HEK293 (cell line): ENCODE measurements around the gene CDT1.
A peak's percentile ranks its signal among the peaks of the same experiment; 100 is the strongest.

Experiments used
- CTCF ChIA-PET: fragments of 350-600 bp; formaldehyde crosslinking; extraction: SDS; loops from one replicate; lab custom pipeline; 2021; ENCODE audit warnings: antibody characterized with exemption; lab: Yijun Ruan, JAX
- POLR2A ChIA-PET: fragments of 300-600 bp; formaldehyde crosslinking; extraction: SDS; loops from one replicate; lab custom pipeline; 2020; ENCODE audit warnings: antibody characterized with exemption, inconsistent platforms; lab: Yijun Ruan, JAX
- H3K27ac ChIP-seq: fragments of 200-500 bp; sonication (Bioruptor generic); 2 replicates; pipeline ENCODE4 v1.5.1; 2014; ENCODE audit warnings: low read depth, low read length, control low read depth, inconsistent platforms; ENCODE audit errors: extremely low read depth
- H3K36me3 ChIP-seq, 2 experiments: fragments of 200-500 bp in 1 of 2; sonication (Bioruptor generic) in 1 of 2; 1 replicate in 1 of 2; 2 replicates in 1 of 2; pipeline ENCODE4 v1.5.1; 2014 to 2017; ENCODE audit warnings: inconsistent platforms in 2 of 2, low read length in 2 of 2; ENCODE audit not compliant: control insufficient read depth in 2 of 2, insufficient read depth in 1 of 2
- H3K4me1 ChIP-seq: fragments of 200-500 bp; sonication (Bioruptor generic); 2 replicates; pipeline ENCODE4 v1.5.1; 2014; ENCODE audit warnings: mild to moderate bottlenecking, low read length, inconsistent platforms; ENCODE audit not compliant: control insufficient read depth, insufficient read depth
- H3K4me3 ChIP-seq: 2 replicates; pipeline ENCODE4 v1.5.1; 2011; ENCODE audit warnings: low read depth, mild to moderate bottlenecking, control low read depth, low read length, moderate library complexity
- H3K9me3 ChIP-seq: fragments of 200-500 bp; sonication (Bioruptor generic); 2 replicates; pipeline ENCODE4 v1.5.1; 2014; ENCODE audit warnings: low read depth, low read length, inconsistent platforms; ENCODE audit not compliant: control insufficient read depth, insufficient read depth
- GFI1B ChIP-seq: fragments of 450-650 bp; formaldehyde crosslinking; IDR thresholded peaks from 2 replicates; pipeline ENCODE4 v1.5.1; 2016; ENCODE audit warnings: missing biosample characterization, missing genetic modification characterization
- GLI4 ChIP-seq: fragments of 450-650 bp; formaldehyde crosslinking; IDR thresholded peaks from 2 replicates; pipeline ENCODE4 v1.5.1; 2016; ENCODE audit warnings: missing biosample characterization, missing genetic modification characterization
- GLIS1 ChIP-seq: fragments of 450-650 bp; formaldehyde crosslinking; IDR thresholded peaks from 2 replicates; pipeline ENCODE4 v1.5.1; 2016; ENCODE audit warnings: missing biosample characterization, missing genetic modification characterization
- GLIS2 ChIP-seq: fragments of 450-650 bp; formaldehyde crosslinking; IDR thresholded peaks from 2 replicates; pipeline ENCODE4 v1.5.1; 2016; ENCODE audit warnings: missing biosample characterization, missing genetic modification characterization
- KLF1 ChIP-seq: fragments of 450-650 bp; formaldehyde crosslinking; IDR thresholded peaks from 2 replicates; pipeline ENCODE4 v1.5.1; 2016; ENCODE audit warnings: missing biosample characterization, missing genetic modification characterization
- SP2 ChIP-seq: fragments of 450-650 bp; formaldehyde crosslinking; IDR thresholded peaks from 2 replicates; pipeline ENCODE4 v1.5.1; 2016; ENCODE audit warnings: missing biosample characterization, missing genetic modification characterization
- SP7 ChIP-seq: fragments of 450-650 bp; formaldehyde crosslinking; IDR thresholded peaks from 2 replicates; pipeline ENCODE4 v1.5.1; 2016; ENCODE audit warnings: missing biosample characterization, missing genetic modification characterization
- ZNF211 ChIP-seq: fragments of 450-650 bp; formaldehyde crosslinking; IDR thresholded peaks from 2 replicates; pipeline ENCODE4 v1.5.1; 2016; ENCODE audit warnings: low read depth, missing biosample characterization, missing genetic modification characterization
- ZNF248 ChIP-seq: fragments of 450-650 bp; formaldehyde crosslinking; IDR thresholded peaks from 2 replicates; pipeline ENCODE4 v1.5.1; 2017; ENCODE audit warnings: missing biosample characterization, missing genetic modification characterization
- ZNF37A ChIP-seq: fragments of 450-650 bp; IDR thresholded peaks from 2 replicates; pipeline ENCODE4 v1.5.1; 2018; ENCODE audit warnings: missing biosample characterization, missing genetic modification characterization
- ZNF473 ChIP-seq: fragments of 450-650 bp; formaldehyde crosslinking; IDR thresholded peaks from 2 replicates; pipeline ENCODE4 v1.5.1; 2017; ENCODE audit warnings: missing biosample characterization, missing genetic modification characterization
- ZNF561 ChIP-seq: fragments of 450-650 bp; IDR thresholded peaks from 2 replicates; pipeline ENCODE4 v1.5.1; 2018; ENCODE audit warnings: missing biosample characterization, missing genetic modification characterization, borderline replicate concordance
- ZNF600 ChIP-seq: fragments of 450-650 bp; formaldehyde crosslinking; IDR thresholded peaks from 2 replicates; pipeline ENCODE4 v1.5.1; 2016; ENCODE audit warnings: missing biosample characterization, missing genetic modification characterization
- ZNF621 ChIP-seq: fragments of 450-650 bp; formaldehyde crosslinking; IDR thresholded peaks from 2 replicates; pipeline ENCODE4 v1.5.1; 2017; ENCODE audit warnings: missing biosample characterization, missing genetic modification characterization
- ZNF776 ChIP-seq: fragments of 450-650 bp; formaldehyde crosslinking; IDR thresholded peaks from 2 replicates; pipeline ENCODE4 v1.5.0; 2017; ENCODE audit warnings: missing biosample characterization, missing genetic modification characterization, borderline replicate concordance
- ZSCAN30 ChIP-seq: fragments of 450-650 bp; IDR thresholded peaks from 2 replicates; pipeline ENCODE4 v1.5.1; 2018; ENCODE audit warnings: missing biosample characterization, mild to moderate bottlenecking, missing genetic modification characterization, moderate library complexity
- TF ChIP-seq, protein P1 (sequence below): fragments of 450-650 bp; formaldehyde crosslinking; IDR thresholded peaks from 2 replicates; pipeline ENCODE4 v1.5.1; 2017; ENCODE audit warnings: missing biosample characterization, missing genetic modification characterization
- TF ChIP-seq, protein P2 (sequence below): fragments of 450-650 bp; formaldehyde crosslinking; IDR thresholded peaks from 2 replicates; pipeline ENCODE4 v1.5.1; 2016; ENCODE audit warnings: missing biosample characterization, missing genetic modification characterization
- TF ChIP-seq, protein P3 (sequence below): fragments of 450-650 bp; formaldehyde crosslinking; IDR thresholded peaks from 2 replicates; pipeline ENCODE4 v1.5.1; 2016; ENCODE audit warnings: missing biosample characterization, missing genetic modification characterization

Gene CDT1

DNA sequence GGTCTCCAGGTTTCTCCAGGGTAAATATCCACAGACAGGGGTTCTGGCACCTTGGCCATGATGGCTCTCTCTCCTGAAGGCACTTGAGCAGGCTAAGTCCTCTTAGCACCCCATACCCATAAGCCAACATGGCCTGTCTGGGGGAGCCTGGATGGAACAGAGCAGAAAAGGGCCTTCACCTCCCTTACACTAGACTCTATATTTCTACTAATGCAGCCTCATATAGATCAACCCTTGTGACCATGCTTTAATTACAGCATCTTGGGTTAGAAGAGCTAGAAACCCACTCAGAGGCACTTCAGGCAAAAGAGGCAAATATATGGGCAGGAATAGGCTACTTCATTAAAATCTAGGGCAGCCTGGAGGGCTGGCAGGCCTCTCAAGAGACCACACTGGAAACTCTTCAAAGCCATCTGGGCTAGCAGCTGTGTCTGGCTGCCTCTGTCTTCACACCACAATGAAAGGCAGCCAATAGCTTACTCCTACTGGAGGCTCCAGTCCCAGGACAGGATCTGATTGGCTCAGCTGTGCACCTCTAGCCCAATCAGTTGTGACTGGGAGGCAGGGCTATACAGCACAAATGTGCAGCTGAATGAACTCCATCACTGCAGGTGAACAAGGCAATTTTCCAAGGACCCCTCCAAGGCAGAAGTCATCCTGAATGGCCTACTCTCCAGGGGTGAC is 4.7 kb upstream of the CDT1 start:
- POLR2A ChIA-PET: interaction anchor here (0.9 to 3.6 kb wide), 7 partner anchors 11 to 372 kb away, joined by 3 to 33 read pairs (median 5); partner anchors contain the start of genes APRT, CDH15 and PIEZO1
- H3K36me3 ChIP-seq: peaks cover 0 to 10% of the 10 kb centered on the region in 2 experiments; a peak in 1 of 3 replicates

DNA sequence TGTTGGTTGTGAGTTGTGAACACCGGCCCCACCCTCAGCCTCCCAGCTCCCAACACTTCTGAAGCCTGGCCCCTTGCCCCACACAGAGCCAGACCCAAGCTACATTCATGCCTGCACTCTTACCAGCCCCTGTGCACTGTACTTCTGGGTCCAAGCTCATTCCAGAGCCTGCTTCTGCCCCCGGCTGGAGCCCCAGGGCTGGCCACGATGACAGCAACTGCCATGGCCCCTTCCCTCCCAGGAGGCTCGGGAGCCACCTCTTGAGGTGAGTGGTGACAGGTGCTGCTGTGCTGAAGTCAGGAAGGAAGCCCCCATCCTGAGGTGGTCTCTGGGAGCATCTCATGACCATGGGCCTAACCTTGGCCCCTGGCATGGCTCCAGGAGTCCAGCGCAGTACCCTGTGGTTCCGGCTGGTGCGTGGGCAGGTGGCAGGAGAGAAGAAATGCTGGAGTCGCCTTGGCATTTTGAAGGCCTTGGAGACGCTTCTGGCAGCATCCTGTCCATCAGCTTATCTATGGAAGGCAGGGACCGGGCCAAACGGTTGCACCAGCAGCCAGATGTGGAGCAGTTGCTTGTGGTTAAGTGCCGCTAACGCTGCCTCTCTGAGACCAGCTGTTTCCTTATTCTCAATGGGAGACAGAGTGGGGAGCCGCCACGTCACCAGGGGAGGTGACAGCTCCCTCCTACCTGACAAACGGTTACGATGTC is 3.9 kb upstream of the CDT1 start:
- POLR2A ChIA-PET: interaction anchor here (0.9 to 3.6 kb wide), 8 partner anchors 11 to 372 kb away, joined by 3 to 33 read pairs (median 4); partner anchors contain the start of genes APRT, CDH15 and PIEZO1
- no peak overlapping the region for H3K27ac ChIP-seq
- H3K4me1 ChIP-seq: no peaks in the 10 kb centered on the region

More for the DNA sequence above, 4.7 kb upstream of the CDT1 start:
- Histone ChIP-seq H3K4me3 (no peak overlapping the region), H3K4me1 (no peaks in the 10 kb centered on the region), H3K9me3 (no peaks in the 10 kb centered on the region), H3K27ac (no peak overlapping the region)
- TF ChIP-seq, protein P1, sequence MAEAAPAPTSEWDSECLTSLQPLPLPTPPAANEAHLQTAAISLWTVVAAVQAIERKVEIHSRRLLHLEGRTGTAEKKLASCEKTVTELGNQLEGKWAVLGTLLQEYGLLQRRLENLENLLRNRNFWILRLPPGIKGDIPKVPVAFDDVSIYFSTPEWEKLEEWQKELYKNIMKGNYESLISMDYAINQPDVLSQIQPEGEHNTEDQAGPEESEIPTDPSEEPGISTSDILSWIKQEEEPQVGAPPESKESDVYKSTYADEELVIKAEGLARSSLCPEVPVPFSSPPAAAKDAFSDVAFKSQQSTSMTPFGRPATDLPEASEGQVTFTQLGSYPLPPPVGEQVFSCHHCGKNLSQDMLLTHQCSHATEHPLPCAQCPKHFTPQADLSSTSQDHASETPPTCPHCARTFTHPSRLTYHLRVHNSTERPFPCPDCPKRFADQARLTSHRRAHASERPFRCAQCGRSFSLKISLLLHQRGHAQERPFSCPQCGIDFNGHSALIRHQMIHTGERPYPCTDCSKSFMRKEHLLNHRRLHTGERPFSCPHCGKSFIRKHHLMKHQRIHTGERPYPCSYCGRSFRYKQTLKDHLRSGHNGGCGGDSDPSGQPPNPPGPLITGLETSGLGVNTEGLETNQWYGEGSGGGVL (tag by site-specific recombination): no peak
- TF ChIP-seq SP2 (tag by site-specific recombination) (peak; percentile 53), ZNF561 (tag by site-specific recombination) (no peak), GLI4 (no peak), ZNF37A (tag by site-specific recombination) (no peak)
- CTCF ChIA-PET: interaction anchor here (0.8 to 3.3 kb wide), 5 partner anchors 9 to 62 kb away, joined by 3 to 18 read pairs (median 5); no protein-coding TSS in a partner anchor

DNA sequence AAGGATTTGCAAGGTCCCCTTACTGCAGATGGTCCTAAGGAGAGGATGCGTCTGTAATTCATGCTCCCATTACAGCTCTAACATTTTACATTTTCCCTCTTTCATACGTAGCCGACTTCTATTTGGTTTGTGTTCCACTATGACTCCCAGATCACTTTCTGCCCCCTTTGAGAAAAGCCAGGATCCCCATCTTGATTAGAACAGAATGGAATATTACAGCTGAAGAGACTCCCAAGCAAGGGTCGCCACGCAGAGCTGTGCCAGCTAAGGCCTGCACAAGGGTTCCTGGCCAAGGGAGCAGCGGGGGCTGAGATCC is 3.4 kb upstream of the CDT1 start:
- ChIA-PET POLR2A (interaction anchor here (1.3 to 3.6 kb wide), 5 partner anchors 10 to 63 kb away, joined by 3 to 33 read pairs (median 6); partner anchors contain the start of genes APRT and PIEZO1), CTCF (interaction anchor here (0.6 to 3.3 kb wide), 6 partner anchors 13 to 367 kb away, joined by 3 to 18 read pairs (median 4); partner anchors contain the start of genes GALNS and TRAPPC2L)
- no peak overlapping the region for H3K4me3 ChIP-seq
- H3K9me3 ChIP-seq: no peaks in the 10 kb centered on the region
- TF ChIP-seq ZNF473 (tag by site-specific recombination): no peak
- TF ChIP-seq ZNF248 (tag by site-specific recombination): no peak
- TF ChIP-seq SP7 (tag by site-specific recombination): no peak
- TF ChIP-seq KLF1 (tag by site-specific recombination): no peak
- TF ChIP-seq GFI1B (tag by site-specific recombination): no peak
- no peak for TF ChIP-seq ZNF211 (tag by site-specific recombination)
- TF ChIP-seq ZSCAN30 (tag by site-specific recombination): no peak
- TF ChIP-seq ZNF621: no peak
- no peak overlapping the region for H3K27ac ChIP-seq
- peaks cover 0 to 22% of the 10 kb centered on the region in 2 experiments; a peak in 1 of 3 replicates for H3K36me3 ChIP-seq
- H3K4me1 ChIP-seq: peaks cover 3% of the 10 kb centered on the region; the same call in 1 of the 2 replicates

More for the DNA sequence above, 3.9 kb upstream of the CDT1 start:
- CTCF ChIA-PET: interaction anchor here (0.6 to 3.3 kb wide), 9 partner anchors 10 to 368 kb away, joined by 3 to 18 read pairs (median 4); partner anchors contain the start of genes GALNS and TRAPPC2L
- Histone ChIP-seq H3K4me3 (no peak overlapping the region), H3K9me3 (no peaks in the 10 kb centered on the region), H3K36me3 (peaks cover 0 to 17% of the 10 kb centered on the region in 2 experiments; a peak in 1 of 3 replicates)
- TF ChIP-seq GLIS1 (tag by site-specific recombination) (peak; percentile 32; the same call in 1 of the 2 replicates), ZNF600 (tag by site-specific recombination) (0 out of 2 replicates have a peak, but pooled peaks have one; percentile 24), ZNF776 (tag by site-specific recombination) (no peak), GLIS2 (tag by site-specific recombination) (0 out of 2 replicates have a peak, but pooled peaks have one; percentile 2)
- TF ChIP-seq, protein P2, sequence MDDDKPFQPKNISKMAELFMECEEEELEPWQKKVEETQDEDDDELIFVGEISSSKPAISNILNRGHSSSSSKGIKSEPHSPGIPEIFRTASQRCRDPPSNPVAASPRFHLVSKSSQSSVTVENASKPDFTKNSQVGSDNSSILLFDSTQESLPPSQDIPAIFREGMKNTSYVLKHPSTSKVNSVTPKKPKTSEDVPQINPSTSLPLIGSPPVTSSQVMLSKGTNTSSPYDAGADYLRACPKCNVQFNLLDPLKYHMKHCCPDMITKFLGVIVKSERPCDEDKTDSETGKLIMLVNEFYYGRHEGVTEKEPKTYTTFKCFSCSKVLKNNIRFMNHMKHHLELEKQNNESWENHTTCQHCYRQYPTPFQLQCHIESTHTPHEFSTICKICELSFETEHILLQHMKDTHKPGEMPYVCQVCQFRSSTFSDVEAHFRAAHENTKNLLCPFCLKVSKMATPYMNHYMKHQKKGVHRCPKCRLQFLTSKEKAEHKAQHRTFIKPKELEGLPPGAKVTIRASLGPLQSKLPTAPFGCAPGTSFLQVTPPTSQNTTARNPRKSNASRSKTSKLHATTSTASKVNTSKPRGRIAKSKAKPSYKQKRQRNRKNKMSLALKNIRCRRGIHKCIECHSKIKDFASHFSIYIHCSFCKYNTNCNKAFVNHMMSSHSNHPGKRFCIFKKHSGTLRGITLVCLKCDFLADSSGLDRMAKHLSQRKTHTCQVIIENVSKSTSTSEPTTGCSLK (tag by site-specific recombination): no peak
- TF ChIP-seq, protein P3, sequence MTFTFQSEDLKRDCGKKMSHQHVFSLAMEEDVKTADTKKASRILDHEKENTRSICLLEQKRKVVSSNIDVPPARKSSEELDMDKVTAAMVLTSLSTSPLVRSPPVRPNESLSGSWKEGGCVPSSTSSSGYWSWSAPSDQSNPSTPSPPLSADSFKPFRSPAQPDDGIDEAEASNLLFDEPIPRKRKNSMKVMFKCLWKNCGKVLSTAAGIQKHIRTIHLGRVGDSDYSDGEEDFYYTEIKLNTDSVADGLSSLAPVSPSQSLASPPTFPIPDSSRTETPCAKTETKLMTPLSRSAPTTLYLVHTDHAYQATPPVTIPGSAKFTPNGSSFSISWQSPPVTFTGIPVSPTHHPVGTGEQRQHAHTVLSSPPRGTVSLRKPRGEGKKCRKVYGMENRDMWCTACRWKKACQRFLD: no peak
